OCI-LY7 (cell line): ENCODE data around the gene INPP5A. TPM values are rescaled to one million over a fixed set of nuclear protein-coding genes. Genes with fewer than 3 reads are reported as not detected.
"Not testable (repeated sequence)": the region's sequence is repeated elsewhere in the genome, so short reads cannot be mapped to it uniquely, and the experiment has no call there.

Experiments used
- BruUV-seq: library from RNA; stranded (reverse); fragments of 400-500 nt; replicated peaks from 2 replicates; lab custom pipeline; 2021; lab: Mats Ljungman, UMichigan
- CTCF ChIA-PET: fragments of 300-600 bp; sonication (Branson Sonifier 250); formaldehyde crosslinking; loops from one replicate; lab custom pipeline; 2022; ENCODE audit warnings: antibody characterized with exemption; ENCODE audit not compliant: unreplicated experiment; lab: Charles Lee
- POLR2A ChIA-PET: fragments of 300-600 bp; sonication (Branson Sonifier 250); formaldehyde crosslinking; loops from one replicate; lab custom pipeline; 2022; ENCODE audit warnings: antibody characterized with exemption; lab: Charles Lee
- DNase-seq: peaks from one replicate; pipeline ENCODE4 v3.0.0-alpha.2; 2015; ENCODE audit warnings: low spot score
- H2AFZ ChIP-seq: fragments of 200-600 bp; sonication (generic), shearing (Covaris generic); 2 replicates; pipeline ENCODE4 v1.6.1; 2014; ENCODE audit warnings: mild to moderate bottlenecking, antibody characterized with exemption, low read length, moderate library complexity
- H3K27ac ChIP-seq: fragments of 200-600 bp; sonication (generic); 2 replicates; pipeline ENCODE4 v1.5.1; 2014; ENCODE audit warnings: mixed run types, low read depth, mild to moderate bottlenecking, moderate library complexity, low read length, inconsistent platforms; ENCODE audit not compliant: poor library complexity, severe bottlenecking
- H3K36me3 ChIP-seq: fragments of 200-600 bp; sonication (generic); 2 replicates; pipeline ENCODE4 v1.6.1; 2014; ENCODE audit warnings: mild to moderate bottlenecking, antibody characterized with exemption, low read length, moderate library complexity, mixed read lengths; ENCODE audit not compliant: insufficient read depth
- H3K4me1 ChIP-seq: fragments of 200-600 bp; sonication (generic); 2 replicates; pipeline ENCODE4 v1.5.1; 2014; ENCODE audit warnings: mild to moderate bottlenecking, low read length; ENCODE audit not compliant: insufficient read depth, poor library complexity, severe bottlenecking
- H3K4me2 ChIP-seq: fragments of 200-600 bp; sonication (generic); 2 replicates; pipeline ENCODE4 v1.6.1; 2014; ENCODE audit warnings: mild to moderate bottlenecking, low read length
- H3K4me3 ChIP-seq: fragments of 200-600 bp; sonication (generic); 2 replicates; pipeline ENCODE4 v1.5.1; 2014; ENCODE audit warnings: mild to moderate bottlenecking, low read depth, low read length; ENCODE audit not compliant: poor library complexity, severe bottlenecking
- H3K79me2 ChIP-seq: fragments of 200-600 bp; sonication (generic); 2 replicates; pipeline ENCODE4 v1.6.1; 2016; ENCODE audit warnings: low read depth, mild to moderate bottlenecking, low read length, moderate library complexity, mixed read lengths; ENCODE audit not compliant: insufficient read depth
- H3K9me2 ChIP-seq: fragments of 200-600 bp; sonication (generic); 2 replicates; pipeline ENCODE4 v1.6.1; 2016; ENCODE audit warnings: mild to moderate bottlenecking, low read length, mixed read lengths; ENCODE audit not compliant: insufficient read depth
- H3K9me3 ChIP-seq: fragments of 200-600 bp; sonication (generic); 2 replicates; pipeline ENCODE4 v1.6.1; 2014; ENCODE audit warnings: mild to moderate bottlenecking, mixed run types, low read length, mixed read lengths
- H4K20me1 ChIP-seq: fragments of 200-600 bp; sonication (generic); 2 replicates; pipeline ENCODE4 v1.6.1; 2014; ENCODE audit warnings: mild to moderate bottlenecking, antibody characterized with exemption, low read length, moderate library complexity, mixed read lengths; ENCODE audit not compliant: insufficient read depth
- CTCF ChIP-seq: fragments of 200-600 bp; sonication (generic); conservative IDR thresholded peaks from 2 replicates; pipeline ENCODE4 v1.5.1; 2014; ENCODE audit warnings: mild to moderate bottlenecking, antibody characterized with exemption, low read length, moderate library complexity, mixed read lengths
- EZH2phosphoT487 ChIP-seq: fragments of 200-600 bp; sonication (generic); IDR thresholded peaks from 2 replicates; pipeline ENCODE4 v1.6.1; 2018; ENCODE audit warnings: low read depth, borderline replicate concordance, mild to moderate bottlenecking, mixed run types, antibody characterized with exemption, low read length, moderate library complexity, mixed read lengths
- intact Hi-C: fragments of 100-400 bp; cut with micrococcal nuclease; formaldehyde crosslinking; loops from one replicate; pipeline ENCODE4 v1.10.0; 2022; ENCODE audit not compliant: unreplicated experiment
- total RNA-seq, 2 experiments: library from RNA; depleted of rRNA in 1 of 2; stranded (reverse); fragments of >200 nt in 1 of 2; shearing (Covaris generic) in 1 of 2; gene quantifications; 2 replicates each; pipeline ENCODE4 v1.2.3, GENCODE V29; 2014 to 2022

INPP5A gene
- total RNA-seq, 2 experiments from 2014 or later: 14.5 to 18.4 TPM

- BruUV-seq: no TSS peak
- POLR2A ChIA-PET: no interaction called here
These were observed 133.1 kb downstream of the INPP5A start for GRCh38 chr10:132670546-132671227.

GRCh38 chr10:132671228-132672154 lies 133.9 kb downstream of the INPP5A start:
- Histone ChIP-seq H4K20me1 (no peaks in the 10 kb centered on the region), H3K9me2 (no peaks in the 10 kb centered on the region), H3K79me2 (no peaks in the 10 kb centered on the region), H2AFZ (no peak overlapping the region), H3K9me3 (no peaks in the 10 kb centered on the region), H3K4me2 (no peak overlapping the region), H3K4me3 (no peak overlapping the region), H3K27ac (no peak overlapping the region), H3K36me3 (no peaks in the 10 kb centered on the region), H3K4me1 (no peaks in the 10 kb centered on the region)
- ChIA-PET POLR2A (interaction anchor here (0.8 kb wide), 1 partner anchor 22 kb away, joined by 5 read pairs; no protein-coding TSS in a partner anchor), CTCF (no interaction called here)
- TF ChIP-seq CTCF (no peak), EZH2phosphoT487 (no peak)
- no peak for DNase-seq
- no TSS peak for BruUV-seq
- intact Hi-C loops: no loop called here

More at GRCh38 chr10:132670546-132671227, 133.1 kb downstream of the INPP5A start:
- H3K4me3 ChIP-seq: no peak overlapping the region
- H4K20me1 ChIP-seq: no peaks in the 10 kb centered on the region
- no peaks in the 10 kb centered on the region for H3K79me2 ChIP-seq
- H3K4me1 ChIP-seq: no peaks in the 10 kb centered on the region
- H3K27ac ChIP-seq: no peak overlapping the region
- H3K4me2 ChIP-seq: no peak overlapping the region
- CTCF ChIA-PET: no interaction called here
- TF ChIP-seq EZH2phosphoT487 (no peak), CTCF (no peak)
- DNase-seq: no peak
- no peaks in the 10 kb centered on the region for H3K9me2 ChIP-seq
- H3K9me3 ChIP-seq: no peaks in the 10 kb centered on the region
- no peaks in the 10 kb centered on the region for H3K36me3 ChIP-seq
- H2AFZ ChIP-seq: no peak overlapping the region
- intact Hi-C loops: no loop called here

GRCh38 chr10:132673746-132674145 lies 136.2 kb downstream of the INPP5A start:
- intact Hi-C loops, CTCF ChIA-PET, H3K9me3 ChIP-seq, H3K4me1 ChIP-seq, H3K27ac ChIP-seq, H3K4me3 ChIP-seq, H3K36me3 ChIP-seq, DNase-seq, H3K79me2 ChIP-seq, H3K4me2 ChIP-seq, H4K20me1 ChIP-seq, H3K9me2 ChIP-seq, POLR2A ChIA-PET, H2AFZ ChIP-seq, BruUV-seq: not testable (repeated sequence)
